Right lobe of liver (tissue), 4 donors: ENCODE measurements around the gene PRR29.

Experiments used
- POLR2A ChIP-seq: fragments of 450-650 bp; IDR thresholded peaks from one replicate; pipeline ENCODE4 v1.6.1; 2017; ENCODE audit warnings: antibody characterized with exemption, mild to moderate bottlenecking
- TF ChIP-seq, protein P1 (sequence below), 4 donors: fragments of 200-600 bp in 3 of 4; fragments of 450-650 bp in 1 of 4; IDR thresholded peaks; one replicate each; pipeline versions ENCODE4 v1.5.1 to v1.8.0; 2016 to 2022; ENCODE audit warnings: antibody characterized with exemption in 4 of 4, mild to moderate bottlenecking in 2 of 4
- donor health status: DM: no; HTN: no; CAD: no.
- donor health status: DM: no; HTN: no; CAD: no.
- donor health status: DM: no; HTN: yes; CAD: no.

DNA sequence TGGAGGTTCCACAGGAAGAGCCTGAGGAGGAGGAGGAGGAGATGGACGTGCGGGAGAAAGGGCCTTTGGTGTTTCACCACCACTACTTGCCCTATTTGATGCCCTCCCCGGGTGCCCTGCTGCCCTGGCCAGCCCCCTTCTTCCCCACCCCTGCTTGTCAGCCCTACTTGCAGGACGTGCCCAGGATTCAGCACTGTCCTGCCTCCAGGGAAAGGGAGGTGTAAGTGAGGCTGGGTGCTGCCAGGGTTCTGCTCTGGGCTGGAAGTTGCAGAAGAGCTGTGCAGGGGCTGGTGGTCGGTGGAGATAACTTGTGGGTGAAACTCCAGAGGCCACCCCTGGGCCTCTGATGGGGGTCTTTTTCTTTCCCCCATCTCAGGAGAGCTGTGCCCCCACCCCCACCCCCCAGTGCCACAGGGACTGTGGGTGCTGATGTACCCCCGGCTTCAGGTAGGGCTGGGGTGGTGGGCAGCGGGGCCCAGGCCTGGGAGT, 3.0 kb downstream of the PRR29 start:
- TF ChIP-seq, protein P1, sequence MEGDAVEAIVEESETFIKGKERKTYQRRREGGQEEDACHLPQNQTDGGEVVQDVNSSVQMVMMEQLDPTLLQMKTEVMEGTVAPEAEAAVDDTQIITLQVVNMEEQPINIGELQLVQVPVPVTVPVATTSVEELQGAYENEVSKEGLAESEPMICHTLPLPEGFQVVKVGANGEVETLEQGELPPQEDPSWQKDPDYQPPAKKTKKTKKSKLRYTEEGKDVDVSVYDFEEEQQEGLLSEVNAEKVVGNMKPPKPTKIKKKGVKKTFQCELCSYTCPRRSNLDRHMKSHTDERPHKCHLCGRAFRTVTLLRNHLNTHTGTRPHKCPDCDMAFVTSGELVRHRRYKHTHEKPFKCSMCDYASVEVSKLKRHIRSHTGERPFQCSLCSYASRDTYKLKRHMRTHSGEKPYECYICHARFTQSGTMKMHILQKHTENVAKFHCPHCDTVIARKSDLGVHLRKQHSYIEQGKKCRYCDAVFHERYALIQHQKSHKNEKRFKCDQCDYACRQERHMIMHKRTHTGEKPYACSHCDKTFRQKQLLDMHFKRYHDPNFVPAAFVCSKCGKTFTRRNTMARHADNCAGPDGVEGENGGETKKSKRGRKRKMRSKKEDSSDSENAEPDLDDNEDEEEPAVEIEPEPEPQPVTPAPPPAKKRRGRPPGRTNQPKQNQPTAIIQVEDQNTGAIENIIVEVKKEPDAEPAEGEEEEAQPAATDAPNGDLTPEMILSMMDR (IDR thresholded peaks at IDR 0.05) = no peak
- TF ChIP-seq POLR2A = no peak
